Measurements from ENCODE around the gene SF3A1. TPM values are rescaled to one million over a fixed set of nuclear protein-coding genes. Genes with fewer than 3 reads are reported as not detected.

Gene SF3A1
- total RNA-seq, 2 experiments from 2014 or later, result 335 to 388 TPM

DNA sequence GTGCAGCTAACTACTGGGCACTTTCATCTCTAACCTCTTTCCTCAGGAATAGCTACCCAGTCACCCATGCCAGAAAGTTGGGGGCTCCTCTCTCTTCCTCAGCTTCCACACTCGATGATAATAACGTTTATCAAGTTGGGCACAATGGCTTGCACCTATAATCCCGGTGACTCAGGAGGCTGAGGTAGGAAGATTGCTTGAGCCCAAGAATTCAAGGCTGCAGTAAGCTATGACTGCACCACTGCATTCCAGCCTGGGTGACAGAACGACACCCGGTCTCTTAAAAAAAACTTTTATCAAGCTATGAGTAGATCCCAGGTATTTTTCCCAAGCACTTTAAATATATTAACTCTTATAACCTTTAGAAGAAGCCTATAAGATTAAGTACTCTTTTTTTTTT is 2.0 kb downstream of the SF3A1 start:
- DNase-seq, result no peak
- Histone ChIP-seq H3K27ac (ENCODE audit: low read depth in 1 of 2, low read length in 2 of 2) (no peak overlapping the region), H3K27me3 (ENCODE audit: control insufficient read depth in 1 of 2, insufficient read depth in 2 of 2, low read length in 2 of 2) (no peaks in the 10 kb centered on the region), H3K36me3 (ENCODE audit: insufficient read depth, low read length) (peaks cover 50% of the 10 kb centered on the region), H3K4me3 (ENCODE audit: low read length) (no peak overlapping the region), H3K4me1 (ENCODE audit: insufficient read depth, low read length) (peaks cover 67% of the 10 kb centered on the region), H3K9me3 (ENCODE audit: control insufficient read depth in 1 of 2, insufficient read depth in 1 of 2, low read length in 2 of 2) (no peaks in the 10 kb centered on the region)
- ChIA-PET POLR2A (interaction anchor here (1.4 to 2.2 kb wide), 2 partner anchors 49 to 66 kb away, joined by 5 to 10 read pairs; no protein-coding TSS in a partner anchor), CTCF (interaction anchor here (1.9 to 3.3 kb wide), 2 partner anchors 33 to 67 kb away, joined by 7 to 12 read pairs; partner anchors contain the start of gene RNF215)
- Mint-ChIP-seq H3K27me3 (no peaks in the 10 kb centered on the region), H3K4me1 (ENCODE audit: low read depth) (peaks cover 71% of the 10 kb centered on the region), H3K27ac (peak overlapping the region; percentile 99), H3K36me3 (ENCODE audit: low read depth) (peaks cover 73% of the 10 kb centered on the region), H3K9me3 (no peaks in the 10 kb centered on the region), H3K4me3 (peak overlapping the region; percentile 100)
- TF ChIP-seq, protein P1, sequence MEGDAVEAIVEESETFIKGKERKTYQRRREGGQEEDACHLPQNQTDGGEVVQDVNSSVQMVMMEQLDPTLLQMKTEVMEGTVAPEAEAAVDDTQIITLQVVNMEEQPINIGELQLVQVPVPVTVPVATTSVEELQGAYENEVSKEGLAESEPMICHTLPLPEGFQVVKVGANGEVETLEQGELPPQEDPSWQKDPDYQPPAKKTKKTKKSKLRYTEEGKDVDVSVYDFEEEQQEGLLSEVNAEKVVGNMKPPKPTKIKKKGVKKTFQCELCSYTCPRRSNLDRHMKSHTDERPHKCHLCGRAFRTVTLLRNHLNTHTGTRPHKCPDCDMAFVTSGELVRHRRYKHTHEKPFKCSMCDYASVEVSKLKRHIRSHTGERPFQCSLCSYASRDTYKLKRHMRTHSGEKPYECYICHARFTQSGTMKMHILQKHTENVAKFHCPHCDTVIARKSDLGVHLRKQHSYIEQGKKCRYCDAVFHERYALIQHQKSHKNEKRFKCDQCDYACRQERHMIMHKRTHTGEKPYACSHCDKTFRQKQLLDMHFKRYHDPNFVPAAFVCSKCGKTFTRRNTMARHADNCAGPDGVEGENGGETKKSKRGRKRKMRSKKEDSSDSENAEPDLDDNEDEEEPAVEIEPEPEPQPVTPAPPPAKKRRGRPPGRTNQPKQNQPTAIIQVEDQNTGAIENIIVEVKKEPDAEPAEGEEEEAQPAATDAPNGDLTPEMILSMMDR (IDR thresholded peaks at IDR 0.05), result no peak
- intact Hi-C loops (cut with DNase I, micrococcal nuclease), result no loop called here
- ATAC-seq (ENCODE audit: poor library complexity), result no peak

DNA sequence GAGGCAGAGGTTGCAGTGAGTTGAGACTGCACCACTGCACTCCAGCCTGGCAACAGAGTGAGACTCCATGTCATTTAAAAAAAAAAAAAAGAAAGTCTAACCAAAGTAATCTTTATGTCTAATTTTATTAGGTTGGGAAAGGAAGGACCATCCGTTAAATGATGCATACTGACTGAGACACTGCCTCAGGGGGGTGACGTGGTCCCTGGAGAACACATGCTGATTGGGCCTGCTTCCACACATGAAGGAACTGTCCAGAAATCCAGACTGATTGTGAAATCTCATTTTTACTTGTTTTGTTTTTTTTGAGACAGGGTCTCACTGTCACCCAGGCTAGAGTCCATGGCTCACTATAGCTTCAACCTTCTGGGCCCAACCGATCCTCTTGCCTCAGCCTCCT is 5.5 kb downstream of the SF3A1 start:
- no peaks in the 10 kb centered on the region for H3K9me3 ChIP-seq (ENCODE audit: control insufficient read depth in 1 of 2, insufficient read depth in 1 of 2, low read length in 2 of 2)
- H3K27me3 ChIP-seq (ENCODE audit: control insufficient read depth in 1 of 2, insufficient read depth in 2 of 2, low read length in 2 of 2), result no peaks in the 10 kb centered on the region
- ChIA-PET CTCF (no interaction called here), POLR2A (interaction anchor here (1.2 kb wide), 1 partner anchor 44 kb away, joined by 3 read pairs; no protein-coding TSS in a partner anchor)
- Mint-ChIP-seq H3K27me3 (no peaks in the 10 kb centered on the region), H3K27ac (peak overlapping the region; percentile 47), H3K4me1 (ENCODE audit: low read depth) (peaks cover 76% of the 10 kb centered on the region), H3K4me3 (peak overlapping the region; percentile 34), H3K36me3 (ENCODE audit: low read depth) (peaks cover 98% of the 10 kb centered on the region), H3K9me3 (no peaks in the 10 kb centered on the region)
- DNase-seq, result no peak
- TF ChIP-seq, protein P1 (IDR thresholded peaks at IDR 0.05), result no peak
- ATAC-seq (ENCODE audit: poor library complexity), result no peak
- intact Hi-C loops (cut with DNase I, micrococcal nuclease), result no loop called here
- no peak overlapping the region for H3K27ac ChIP-seq (ENCODE audit: low read depth in 1 of 2, low read length in 2 of 2)
- no peak overlapping the region for H3K4me3 ChIP-seq (ENCODE audit: low read length)
- H3K4me1 ChIP-seq (ENCODE audit: insufficient read depth, low read length), result peaks cover 83% of the 10 kb centered on the region
- peaks cover 81% of the 10 kb centered on the region for H3K36me3 ChIP-seq (ENCODE audit: insufficient read depth, low read length)

- Mint-ChIP-seq H3K9me3 (no peaks in the 10 kb centered on the region), H3K4me3 (peak overlapping the region; percentile 25), H3K27me3 (no peaks in the 10 kb centered on the region), H3K27ac (peak overlapping the region; percentile 49), H3K4me1 (ENCODE audit: low read depth) (peaks cover 67% of the 10 kb centered on the region), H3K36me3 (ENCODE audit: low read depth) (peaks cover 99% of the 10 kb centered on the region)
- TF ChIP-seq, protein P1 (IDR thresholded peaks at IDR 0.05), result no peak
- intact Hi-C loops (cut with DNase I, micrococcal nuclease), result no loop called here
- no peak overlapping the region for H3K27ac ChIP-seq (ENCODE audit: low read depth in 1 of 2, low read length in 2 of 2)
- H3K27me3 ChIP-seq (ENCODE audit: control insufficient read depth in 1 of 2, insufficient read depth in 2 of 2, low read length in 2 of 2), result no peaks in the 10 kb centered on the region
- peaks cover 76% of the 10 kb centered on the region for H3K4me1 ChIP-seq (ENCODE audit: insufficient read depth, low read length)
- DNase-seq (no peak), ATAC-seq (ENCODE audit: poor library complexity) (no peak)
- no peak overlapping the region for H3K4me3 ChIP-seq (ENCODE audit: low read length)
- POLR2A ChIA-PET, result interaction anchor here (1.2 kb wide), 1 partner anchor 21 kb away, joined by 4 read pairs; the partner anchor contains the start of gene TBC1D10A
- CTCF ChIA-PET, result interaction anchor here (1.8 kb wide), 1 partner anchor 61 kb away, joined by 5 read pairs; no protein-coding TSS in a partner anchor
- H3K9me3 ChIP-seq (ENCODE audit: control insufficient read depth in 1 of 2, insufficient read depth in 1 of 2, low read length in 2 of 2), result no peaks in the 10 kb centered on the region
- peaks cover 95% of the 10 kb centered on the region for H3K36me3 ChIP-seq (ENCODE audit: insufficient read depth, low read length)
These were observed 7.9 kb downstream of the SF3A1 start for GRCh38 chr22:30348809-30349208.
